GM23248 (cell line): ENCODE data around the gene TMTC4. TPM values are rescaled to one million over a fixed set of nuclear protein-coding genes. Genes with fewer than 3 reads are reported as not detected.
"Not testable (repeated sequence)": the region's sequence is repeated elsewhere in the genome, so short reads cannot be mapped to it uniquely, and the experiment has no call there.

Experiments
- DNase-seq: peaks from one replicate; pipeline ENCODE4 v3.0.0-alpha.2; 2015
- H2AFZ ChIP-seq: fragments of 200-600 bp; sonication (generic); 2 replicates; pipeline ENCODE4 v1.6.1; 2016; ENCODE audit warnings: antibody characterized with exemption
- H3F3A ChIP-seq: fragments of 200-600 bp; sonication (generic); 2 replicates; pipeline ENCODE4 v1.6.1; 2016; ENCODE audit warnings: mild to moderate bottlenecking, antibody characterized with exemption, mixed run types; ENCODE audit not compliant: insufficient read depth
- H3K27ac ChIP-seq: fragments of 200-600 bp; sonication (generic); 2 replicates; pipeline ENCODE4 v1.5.1; 2016; ENCODE audit warnings: mild to moderate bottlenecking
- H3K27me3 ChIP-seq: fragments of 200-600 bp; sonication (generic); replicated peaks from 2 replicates; pipeline ENCODE4 v1.6.1; 2016; ENCODE audit warnings: mild to moderate bottlenecking; ENCODE audit not compliant: insufficient read depth
- H3K36me3 ChIP-seq: fragments of 200-600 bp; sonication (generic); 2 replicates; pipeline ENCODE4 v1.6.1; 2016; ENCODE audit warnings: low read depth, mild to moderate bottlenecking
- H3K4me1 ChIP-seq: fragments of 200-600 bp; sonication (generic); 2 replicates; pipeline ENCODE4 v1.6.1; 2016; ENCODE audit warnings: mild to moderate bottlenecking; ENCODE audit not compliant: insufficient read depth
- H3K4me2 ChIP-seq: fragments of 200-600 bp; sonication (generic); one replicate; pipeline ENCODE4 v1.6.1; 2016; ENCODE audit warnings: mild to moderate bottlenecking; ENCODE audit not compliant: unreplicated experiment
- H3K4me3 ChIP-seq: fragments of 200-600 bp; sonication (generic); 2 replicates; pipeline ENCODE4 v1.5.1; 2016; ENCODE audit warnings: mild to moderate bottlenecking
- H3K79me2 ChIP-seq: fragments of 200-600 bp; sonication (generic); 2 replicates; pipeline ENCODE4 v1.6.1; 2016; ENCODE audit warnings: mild to moderate bottlenecking; ENCODE audit not compliant: insufficient read depth
- H3K9ac ChIP-seq: fragments of 200-600 bp; sonication (generic); 2 replicates; pipeline ENCODE4 v1.6.1; 2016; ENCODE audit warnings: mild to moderate bottlenecking
- H3K9me2 ChIP-seq: fragments of 200-600 bp; sonication (generic); 2 replicates; pipeline ENCODE4 v1.6.1; 2016; ENCODE audit warnings: mixed run types, mild to moderate bottlenecking, moderate library complexity; ENCODE audit not compliant: insufficient read depth
- H3K9me3 ChIP-seq: fragments of 200-600 bp; sonication (generic); one replicate; pipeline ENCODE4 v1.6.1; 2017; ENCODE audit warnings: low read depth
- H4K20me1 ChIP-seq: fragments of 200-600 bp; sonication (generic); 2 replicates; pipeline ENCODE4 v1.6.0; 2016; ENCODE audit not compliant: insufficient read depth
- EZH2 ChIP-seq: fragments of 200-600 bp; sonication (generic); IDR thresholded peaks from 2 replicates; pipeline ENCODE4 v1.6.1; 2018; ENCODE audit warnings: antibody characterized with exemption, mild to moderate bottlenecking; ENCODE audit not compliant: insufficient read depth, poor library complexity, severe bottlenecking
- EZH2phosphoT487 ChIP-seq: fragments of 200-600 bp; sonication (generic); IDR thresholded peaks from 2 replicates; pipeline ENCODE4 v1.6.1; 2018; ENCODE audit warnings: antibody characterized with exemption, moderate library complexity, mild to moderate bottlenecking, low read depth; ENCODE audit not compliant: insufficient read depth
- WGBS, 2 experiments: methylation state at CpG; one replicate each; pipeline ENCODE4 v1.1.6; 2015 to 2017; ENCODE audit warnings: low lambda C conversion rate in 2 of 2, low coverage in 1 of 2; ENCODE audit errors: missing lambda C conversion rate in 2 of 2; 5-methylcytosine and 5-hydroxymethylcytosine counted together
- in situ Hi-C: fragments of 300-500 bp; cut with MboI; formaldehyde crosslinking; loops from 2 replicates; pipeline ENCODE4 v1.15.0; 2020
- polyA plus RNA-seq: library from polyadenylated mRNA; unstranded; fragments of >200 nt; fragmentation: Nextera tagmentation; extraction: Ambion mirVana; gene quantifications from 2 replicates; pipeline ENCODE4 v1.2.1, GENCODE V29; 2016
- total RNA-seq: library from RNA; depleted of rRNA; stranded (reverse); fragments of >200 nt; shearing (Covaris generic); gene quantifications from 2 replicates; pipeline ENCODE4 v1.2.3, GENCODE V29; 2014

TMTC4 gene
- total and polyA plus RNA-seq, 2 experiments from 2014 or later: 1.9 to 3.8 TPM

DNA sequence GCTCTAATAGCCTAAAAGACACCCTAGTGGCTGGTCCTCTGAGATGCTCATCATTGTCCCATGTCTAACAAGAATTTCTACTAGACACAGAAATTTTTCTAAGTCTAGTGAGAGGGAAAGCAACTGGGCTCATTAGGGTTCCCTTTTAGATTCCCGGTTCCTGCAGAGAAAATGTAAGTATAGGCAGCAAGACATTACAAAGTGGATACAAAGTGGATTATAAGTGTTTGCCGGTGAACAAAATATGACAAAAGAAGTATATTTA lies 20.8 kb upstream of the TMTC4 start:
- H4K20me1 ChIP-seq: no peaks in the 10 kb centered on the region
- H3K79me2 ChIP-seq: no peaks in the 10 kb centered on the region
- 0 out of 2 replicates have a peak, but pooled peaks cover 5% of the 10 kb centered on the region for H3K27me3 ChIP-seq
- H2AFZ ChIP-seq: no peak overlapping the region
- in situ Hi-C loops: no loop called here
- no peak overlapping the region for H3K4me3 ChIP-seq
- 80 to 90% methylated on average over 2 of the region's 2 CpGs for WGBS, 2 experiments
- no peak for DNase-seq
- H3K36me3 ChIP-seq: no peaks in the 10 kb centered on the region
- no peaks in the 10 kb centered on the region for H3K9me2 ChIP-seq
- no peak overlapping the region for H3K4me2 ChIP-seq
- no peak for TF ChIP-seq EZH2phosphoT487
- TF ChIP-seq EZH2: no peak
- no peak overlapping the region for H3K27ac ChIP-seq
- H3K4me1 ChIP-seq: no peaks in the 10 kb centered on the region
- H3K9ac ChIP-seq: no peak overlapping the region
- H3K9me3 ChIP-seq: no peaks in the 10 kb centered on the region
- H3F3A ChIP-seq: no peaks in the 10 kb centered on the region

DNA sequence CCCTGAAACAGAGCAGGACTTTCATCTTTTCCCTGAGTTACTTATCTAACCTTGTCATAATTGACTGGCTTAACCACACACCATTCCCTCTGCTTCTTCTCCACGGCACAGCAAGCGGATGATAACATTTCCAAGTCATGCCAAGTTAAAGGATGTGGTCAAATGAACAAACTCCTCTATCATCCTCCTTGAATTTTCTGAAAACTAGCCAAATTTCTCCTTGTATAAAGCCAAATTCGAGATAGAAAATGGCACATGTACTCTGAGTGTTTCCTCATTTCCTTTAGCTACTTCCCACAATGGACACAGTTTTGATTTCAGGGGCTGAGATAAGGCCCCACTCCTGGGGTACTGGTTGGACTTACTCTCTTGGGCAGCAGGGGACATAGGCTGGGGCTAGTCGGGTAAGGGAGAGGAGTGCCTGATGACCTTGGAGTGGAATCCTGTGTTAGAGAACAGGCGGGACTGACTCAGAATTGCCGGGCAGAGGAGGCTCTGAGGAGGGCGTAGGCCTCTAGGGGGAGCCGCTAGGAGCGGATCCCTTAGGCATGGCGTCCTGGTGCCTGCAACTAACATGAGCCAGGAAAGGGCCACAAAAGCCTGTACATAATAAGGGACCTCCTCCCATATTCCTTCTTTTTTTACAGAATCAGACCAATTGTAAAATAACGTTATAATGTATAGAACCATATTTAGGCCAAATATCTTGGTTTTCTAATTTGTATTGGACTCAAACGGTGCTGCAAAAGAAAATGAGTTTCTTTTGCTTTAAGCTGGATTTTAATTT lies 20.3 kb upstream of the TMTC4 start:
- Histone ChIP-seq H3K9me3 (no peaks in the 10 kb centered on the region), H3K27me3 (0 out of 2 replicates have a peak, but pooled peaks cover 5% of the 10 kb centered on the region), H3K9me2 (no peaks in the 10 kb centered on the region), H3K4me3 (no peak overlapping the region), H2AFZ (no peak overlapping the region), H3K27ac (no peak overlapping the region), H3K9ac (no peak overlapping the region), H3F3A (no peaks in the 10 kb centered on the region), H3K36me3 (no peaks in the 10 kb centered on the region), H4K20me1 (no peaks in the 10 kb centered on the region), H3K79me2 (no peaks in the 10 kb centered on the region), H3K4me1 (no peaks in the 10 kb centered on the region), H3K4me2 (no peak overlapping the region)
- TF ChIP-seq EZH2 (no peak), EZH2phosphoT487 (no peak)
- peak; percentile 50 for DNase-seq
- WGBS, 2 experiments: 44 to 46% methylated on average over 12 of the region's 12 CpGs
- in situ Hi-C loops: no loop called here

DNA sequence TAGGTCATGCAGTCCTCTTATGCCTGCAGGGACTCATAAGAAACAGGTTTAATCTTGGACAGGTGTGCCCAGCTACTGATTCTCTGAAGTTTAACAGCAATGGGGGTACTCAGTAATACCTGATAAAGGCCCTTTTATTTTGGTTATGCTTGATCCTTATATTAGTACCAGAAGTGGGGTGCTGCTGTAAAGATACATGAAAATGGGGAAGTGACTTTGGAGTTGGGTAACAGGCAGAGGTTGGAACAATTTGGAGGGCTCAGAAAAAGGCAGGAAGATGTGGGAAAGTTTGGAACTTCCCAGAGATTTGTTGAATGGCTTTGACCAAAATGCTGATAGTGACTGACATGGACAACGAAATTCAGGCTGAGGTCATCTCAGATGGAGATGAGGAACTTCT lies 14.6 kb upstream of the TMTC4 start:
- H3K9me2 ChIP-seq: no peaks in the 10 kb centered on the region
- H3F3A ChIP-seq: no peaks in the 10 kb centered on the region
- no peak overlapping the region for H3K9ac ChIP-seq
- no peak overlapping the region for H3K4me3 ChIP-seq
- TF ChIP-seq EZH2phosphoT487 (no peak), EZH2 (no peak)
- no peaks in the 10 kb centered on the region for H3K27me3 ChIP-seq
- 0 to 21% methylated on average over 1 of the region's 1 CpG for WGBS, 2 experiments
- H3K9me3 ChIP-seq: no peaks in the 10 kb centered on the region
- no peaks in the 10 kb centered on the region for H3K4me1 ChIP-seq
- no peak overlapping the region for H2AFZ ChIP-seq
- DNase-seq: no peak
- H3K27ac ChIP-seq: no peak overlapping the region
- in situ Hi-C loops: no loop called here
- no peak overlapping the region for H3K4me2 ChIP-seq
- no peaks in the 10 kb centered on the region for H3K79me2 ChIP-seq
- H4K20me1 ChIP-seq: no peaks in the 10 kb centered on the region
- H3K36me3 ChIP-seq: no peaks in the 10 kb centered on the region

DNA sequence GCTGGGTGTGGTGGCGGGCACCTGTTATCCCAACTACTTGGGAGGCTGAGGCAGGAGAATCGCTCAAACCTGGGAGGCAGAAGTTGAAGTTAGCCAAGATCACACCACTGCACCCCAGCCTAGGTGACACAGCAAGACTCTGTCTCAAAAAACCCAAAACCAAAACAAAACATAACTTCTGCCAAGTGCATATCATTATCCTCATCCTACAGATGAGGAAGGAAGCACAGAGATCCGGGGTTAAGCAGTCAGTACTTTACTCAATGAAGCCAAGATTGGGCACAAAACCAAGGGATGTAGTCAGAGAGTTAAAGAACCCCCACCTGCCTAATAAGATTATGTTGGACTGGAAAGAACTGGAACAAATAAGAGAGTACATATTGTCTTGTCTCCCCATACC lies 5.5 kb upstream of the TMTC4 start:
- Histone ChIP-seq H3K36me3 (no peaks in the 10 kb centered on the region), H3K79me2 (no peaks in the 10 kb centered on the region), H3K27ac (no peak overlapping the region), H3K9me3 (no peaks in the 10 kb centered on the region), H3F3A (no peaks in the 10 kb centered on the region), H2AFZ (no peak overlapping the region), H3K4me2 (no peak overlapping the region), H4K20me1 (no peaks in the 10 kb centered on the region), H3K27me3 (0 out of 2 replicates have a peak, but pooled peaks cover 10% of the 10 kb centered on the region), H3K9me2 (no peaks in the 10 kb centered on the region), H3K4me1 (no peaks in the 10 kb centered on the region), H3K4me3 (no peak overlapping the region), H3K9ac (no peak overlapping the region)
- 52 to 68% methylated on average over 3 of the region's 3 CpGs for whole genome bisulfite sequencing, 2 experiments
- TF ChIP-seq EZH2phosphoT487: no peak
- no peak for TF ChIP-seq EZH2
- in situ Hi-C loops: no loop called here
- DNase-seq: no peak

DNA sequence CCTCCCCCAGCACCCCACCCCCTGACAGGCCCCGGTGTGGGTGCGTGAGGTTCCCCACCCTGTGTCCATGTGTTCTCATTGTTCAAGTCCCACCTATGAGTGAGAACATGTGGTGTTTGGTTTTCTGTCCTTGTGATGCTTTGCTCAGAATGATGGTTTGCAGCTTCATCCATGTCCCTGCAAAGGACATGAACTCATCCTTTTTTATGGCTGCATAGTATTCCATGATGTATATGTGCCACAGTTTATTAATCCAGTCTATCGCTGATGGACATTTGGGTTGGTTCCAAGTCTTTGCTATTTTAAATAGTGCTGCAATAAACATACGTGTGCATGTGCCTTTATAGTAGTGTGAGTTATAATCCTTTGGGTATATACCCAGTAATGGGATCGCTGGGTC lies 2.5 kb upstream of the TMTC4 start:
- in situ Hi-C loops, H2AFZ ChIP-seq: not testable (repeated sequence)

More for the DNA sequence above, 2.5 kb upstream of the TMTC4 start:
- not testable (repeated sequence) for DNase-seq, H3K27ac ChIP-seq, H3K4me2 ChIP-seq, H3K9me3 ChIP-seq, H3K79me2 ChIP-seq, H3K27me3 ChIP-seq, H3K9ac ChIP-seq, H3K4me1 ChIP-seq, H4K20me1 ChIP-seq, H3K4me3 ChIP-seq, H3F3A ChIP-seq, H3K9me2 ChIP-seq, H3K36me3 ChIP-seq
- 82 to 89% methylated on average over 5 of the region's 5 CpGs for whole genome bisulfite sequencing, 2 experiments
